T-cell (primary cell): Measurements from ENCODE around the gene SNRNP200. TPM values are rescaled to one million over a fixed set of nuclear protein-coding genes. Genes with fewer than 3 reads are reported as not detected.

ENCODE experiments used
- ATAC-seq, 4 experiments: fragments of 200-7000 bp in 3 of 4; fragments of 150-1000 bp in 1 of 4; cut with Tn5 transposase; replicated peaks in 1 of 4; 1 replicate in 3 of 4; 2 replicates in 1 of 4; pipeline ENCODE4 v1.10.0; 2021; ENCODE audit warnings: moderate library complexity in 3 of 4, mild to moderate bottlenecking in 2 of 4, moderate number of reproducible peaks in 1 of 4
- CTCF ChIA-PET, 2 donors: fragments of 300-600 bp; sonication (Branson Sonifier 250); formaldehyde crosslinking; loops; one replicate each; lab custom pipeline; 2022; ENCODE audit warnings: antibody characterized with exemption in 2 of 2; lab: Charles Lee
- POLR2A ChIA-PET, 2 donors: fragments of 300-600 bp; sonication (Branson Sonifier 250); formaldehyde crosslinking; loops; one replicate each; lab custom pipeline; 2022; ENCODE audit warnings: antibody characterized with exemption in 2 of 2; lab: Charles Lee
- DNase-seq, 35 experiments: peaks; one replicate each; pipeline versions ENCODE4 v3.0.0 to v3.0.0-alpha.2; 2013 to 2023
- H3K27ac ChIP-seq: one replicate; pipeline ENCODE4 v1.5.1; 2013; ENCODE audit warnings: low read length
- H3K27me3 ChIP-seq, 2 experiments: replicated peaks in 1 of 2; 1 replicate in 1 of 2; 2 replicates in 1 of 2; pipeline versions ENCODE4 v1.6.1 to v1.7.0; 2013; ENCODE audit warnings: low read length in 1 of 2, mixed read lengths in 1 of 2; ENCODE audit not compliant: control insufficient read depth in 2 of 2, insufficient read depth in 2 of 2; ENCODE audit errors: extremely low read depth in 1 of 2
- H3K36me3 ChIP-seq, 2 donors: 1 replicate in 1 of 2; 2 replicates in 1 of 2; pipeline versions ENCODE4 v1.6.1 to v1.7.0; 2013; ENCODE audit warnings: low read length in 1 of 2; ENCODE audit not compliant: control insufficient read depth in 2 of 2, insufficient read depth in 1 of 2; ENCODE audit errors: extremely low read depth in 1 of 2
- H3K4me1 ChIP-seq, 2 experiments: 1 replicate in 1 of 2; 2 replicates in 1 of 2; pipeline versions ENCODE4 v1.6.1 to v1.7.0; 2013; ENCODE audit warnings: low read length in 2 of 2, mixed read lengths in 1 of 2; ENCODE audit not compliant: insufficient read depth in 2 of 2, control insufficient read depth in 1 of 2; ENCODE audit errors: extremely low read depth in 1 of 2
- H3K4me3 ChIP-seq, 2 donors: 1 replicate in 1 of 2; 2 replicates in 1 of 2; pipeline versions ENCODE4 v1.5.1 to v1.7.0; 2013; ENCODE audit warnings: mild to moderate bottlenecking in 2 of 2, low read length in 1 of 2, moderate library complexity in 1 of 2; ENCODE audit not compliant: control insufficient read depth in 1 of 2; ENCODE audit errors: extremely low read depth in 1 of 2
- H3K9me3 ChIP-seq: 2 replicates; pipeline ENCODE4 v1.7.0; 2013
- H3K27ac Mint-ChIP-seq, 2 donors: one replicate each; pipeline ENCODE4 v1.8.0; 2020 to 2021; ENCODE audit warnings: mild to moderate bottlenecking in 2 of 2, mixed read lengths in 2 of 2
- H3K27me3 Mint-ChIP-seq, 2 donors: one replicate each; pipeline ENCODE4 v1.8.0; 2021 to 2022; ENCODE audit warnings: mixed read lengths in 2 of 2
- H3K36me3 Mint-ChIP-seq: one replicate; pipeline ENCODE4 v1.8.0; 2021; ENCODE audit warnings: mixed read lengths
- H3K4me1 Mint-ChIP-seq, 3 donors: one replicate each; pipeline ENCODE4 v1.8.0; 2020 to 2022; ENCODE audit warnings: mixed read lengths in 3 of 3, mild to moderate bottlenecking in 1 of 3
- H3K4me3 Mint-ChIP-seq, 3 donors: one replicate each; pipeline ENCODE4 v1.8.0; 2020 to 2022; ENCODE audit warnings: mild to moderate bottlenecking in 3 of 3, mixed read lengths in 3 of 3, moderate library complexity in 3 of 3
- H3K9me3 Mint-ChIP-seq, 3 donors: one replicate each; pipeline ENCODE4 v1.8.0; 2020 to 2022; ENCODE audit warnings: mixed read lengths in 3 of 3
- WGBS: methylation state at CpG from one replicate; pipeline ENCODE4 v1.1.5; 2013; ENCODE audit warnings: missing lambda C conversion rate; ENCODE audit not compliant: insufficient coverage; 5-methylcytosine and 5-hydroxymethylcytosine counted together
- total RNA-seq, 35 experiments: library from RNA in 6 of 35; stranded (reverse) in 6 of 35; fragments of 120-200 nt in 1 of 35; gene quantifications; one replicate each; pipeline versions ENCODE4 v1.2.1 to v1.2.4 and lab custom pipeline; 2013 to 2026

SNRNP200 gene
- total RNA-seq, 5 donors from 2014 or later (not counting 1 experiment from before 2014, with no cell fraction given), result 200 to 254 (median 203) TPM

GRCh38 chr2:96319396-96319795 lies 14.1 kb upstream of the SNRNP200 start:
- H3K36me3 Mint-ChIP-seq, result peaks cover 6% of the 10 kb centered on the region
- peaks cover 45 to 65% (median 48%) of the 10 kb centered on the region in 3 donors for H3K4me1 Mint-ChIP-seq
- DNase-seq, result no peak
- no peak overlapping the region for H3K4me3 ChIP-seq
- peak overlapping the region; percentile 9 for H3K27ac ChIP-seq
- peaks cover 0 to 4% of the 10 kb centered on the region in 2 donors for H3K27me3 Mint-ChIP-seq
- no CpG with 5 or more reads among the region's 1 CpG for WGBS
- H3K9me3 ChIP-seq, result no peaks in the 10 kb centered on the region
- no peak for ATAC-seq
- peak overlapping the region; percentile 48 to 85 for H3K27ac Mint-ChIP-seq
- peaks cover 7 to 66% of the 10 kb centered on the region in 2 experiments for H3K4me1 ChIP-seq
- no peaks in the 10 kb centered on the region for H3K9me3 Mint-ChIP-seq
- peak overlapping the region in 2 of 3 donors; percentile 19 to 21 for H3K4me3 Mint-ChIP-seq
- ChIA-PET POLR2A (interaction anchor here (0.7 to 1.2 kb wide), 2 partner anchors 25 to 220 kb away, joined by 3 to 8 read pairs; no protein-coding TSS in a partner anchor), CTCF (interaction anchor here (0.6 to 2.0 kb wide), 2 partner anchors 26 to 94 kb away, joined by 3 to 10 read pairs; no protein-coding TSS in a partner anchor)
- H3K27me3 ChIP-seq, result peaks cover 0 to 3% of the 10 kb centered on the region in 2 experiments
- no peaks in the 10 kb centered on the region for H3K36me3 ChIP-seq

GRCh38 chr2:96318723-96319122 lies 13.4 kb upstream of the SNRNP200 start:
- Mint-ChIP-seq H3K9me3 (no peaks in the 10 kb centered on the region), H3K4me3 (peak overlapping the region in 1 of 3 donors; percentile 2), H3K4me1 (peaks cover 45 to 61% (median 47%) of the 10 kb centered on the region in 3 donors), H3K27me3 (peaks cover 0 to 4% of the 10 kb centered on the region in 2 donors), H3K36me3 (peaks cover 6% of the 10 kb centered on the region), H3K27ac (peak overlapping the region; percentile 48 to 85)
- DNase-seq, result no peak
- ATAC-seq, result no peak
- H3K4me3 ChIP-seq, result no peak overlapping the region
- H3K36me3 ChIP-seq, result no peaks in the 10 kb centered on the region
- H3K27ac ChIP-seq, result no peak overlapping the region
- no CpG with 5 or more reads among the region's 4 CpGs for WGBS
- CTCF ChIA-PET, result no interaction called here
- peaks cover 0 to 3% of the 10 kb centered on the region in 2 experiments for H3K27me3 ChIP-seq
- no peaks in the 10 kb centered on the region for H3K9me3 ChIP-seq
- POLR2A ChIA-PET, result interaction anchor here (0.6 to 0.7 kb wide), 2 partner anchors 15 to 169 kb away, joined by 4 to 7 read pairs; no protein-coding TSS in a partner anchor
- H3K4me1 ChIP-seq, result peaks cover 7 to 62% of the 10 kb centered on the region in 2 experiments

- CTCF ChIA-PET, result no interaction called here
- peaks cover 7 to 61% of the 10 kb centered on the region in 2 experiments for H3K4me1 ChIP-seq
- peaks cover 6% of the 10 kb centered on the region for H3K36me3 Mint-ChIP-seq
- peak overlapping the region; percentile 91 to 92 for H3K27ac Mint-ChIP-seq
- no peaks in the 10 kb centered on the region for H3K27me3 Mint-ChIP-seq
- no peaks in the 10 kb centered on the region for H3K36me3 ChIP-seq
- H3K27ac ChIP-seq, result no peak overlapping the region
- DNase-seq (no peak), ATAC-seq (no peak)
- POLR2A ChIA-PET, result interaction anchor here in 1 of 2 donors (0.6 kb wide), 1 partner anchor 431 kb away, joined by 8 read pairs; no protein-coding TSS in a partner anchor
- peaks cover 0 to 3% of the 10 kb centered on the region in 2 experiments for H3K27me3 ChIP-seq
- H3K9me3 Mint-ChIP-seq, result no peaks in the 10 kb centered on the region
- peaks cover 40 to 54% (median 44%) of the 10 kb centered on the region in 3 donors for H3K4me1 Mint-ChIP-seq
- no peak overlapping the region for H3K4me3 ChIP-seq
- 90% methylated on average over 2 of the region's 4 CpGs for WGBS
- H3K9me3 ChIP-seq, result no peaks in the 10 kb centered on the region
- H3K4me3 Mint-ChIP-seq, result no peak overlapping the region
Measured at GRCh38 chr2:96317584-96317997, 12.2 kb upstream of the SNRNP200 start.

GRCh38 chr2:96316999-96317398 lies 11.7 kb upstream of the SNRNP200 start:
- Histone ChIP-seq H3K9me3 (no peaks in the 10 kb centered on the region), H3K4me3 (no peak overlapping the region), H3K27ac (peak overlapping the region; percentile 15), H3K27me3 (peaks cover 0 to 3% of the 10 kb centered on the region in 2 experiments), H3K4me1 (peaks cover 7 to 56% of the 10 kb centered on the region in 2 experiments), H3K36me3 (no peaks in the 10 kb centered on the region)
- DNase-seq, result no peak
- peaks cover 6% of the 10 kb centered on the region for H3K36me3 Mint-ChIP-seq
- H3K27me3 Mint-ChIP-seq, result no peaks in the 10 kb centered on the region
- no peaks in the 10 kb centered on the region for H3K9me3 Mint-ChIP-seq
- peaks cover 42 to 52% (median 43%) of the 10 kb centered on the region in 3 donors for H3K4me1 Mint-ChIP-seq
- no peak overlapping the region for H3K4me3 Mint-ChIP-seq
- CTCF ChIA-PET, result no interaction called here
- ATAC-seq, result no peak
- peak overlapping the region; percentile 91 to 92 for H3K27ac Mint-ChIP-seq
- POLR2A ChIA-PET, result interaction anchor here in 1 of 2 donors (0.6 kb wide), 1 partner anchor 431 kb away, joined by 8 read pairs; no protein-coding TSS in a partner anchor

- POLR2A ChIA-PET, result interaction anchor here in 1 of 2 donors (0.5 kb wide), 2 partner anchors 17 to 36 kb away, joined by 3 to 4 read pairs; no protein-coding TSS in a partner anchor
- Mint-ChIP-seq H3K27me3 (no peaks in the 10 kb centered on the region), H3K9me3 (no peaks in the 10 kb centered on the region), H3K36me3 (peaks cover 6% of the 10 kb centered on the region), H3K27ac (peak overlapping the region; percentile 91 to 92), H3K4me1 (peaks cover 35 to 43% (median 36%) of the 10 kb centered on the region in 3 donors), H3K4me3 (peak overlapping the region; percentile 25 to 45 (median 40))
- H3K9me3 ChIP-seq, result no peaks in the 10 kb centered on the region
- peak overlapping the region; percentile 57 for H3K27ac ChIP-seq
- no peaks in the 10 kb centered on the region for H3K27me3 ChIP-seq
- H3K4me3 ChIP-seq, result no peak overlapping the region
- DNase-seq (peak in 6 of 35 experiments; percentile 6 to 38 (median 22)), ATAC-seq (peak; percentile 69 to 83 (median 76))
- WGBS, result 37% methylated on average over 5 of the region's 7 CpGs
- no peaks in the 10 kb centered on the region for H3K36me3 ChIP-seq
- peaks cover 7 to 48% of the 10 kb centered on the region in 2 experiments for H3K4me1 ChIP-seq
- CTCF ChIA-PET, result interaction anchor here in 1 of 2 donors (1.0 kb wide), 1 partner anchor 9 kb away, joined by 3 read pairs; no protein-coding TSS in a partner anchor
Measured at GRCh38 chr2:96315400-96316071, 10.2 kb upstream of the SNRNP200 start.

- CTCF ChIA-PET, result interaction anchor here in 1 of 2 donors (1.0 kb wide), 1 partner anchor 10 kb away, joined by 3 read pairs; no protein-coding TSS in a partner anchor
- no peaks in the 10 kb centered on the region for H3K9me3 Mint-ChIP-seq
- Histone ChIP-seq H3K4me3 (no peak overlapping the region), H3K4me1 (peaks cover 7 to 45% of the 10 kb centered on the region in 2 experiments), H3K27ac (peak overlapping the region; percentile 31), H3K36me3 (no peaks in the 10 kb centered on the region), H3K9me3 (no peaks in the 10 kb centered on the region), H3K27me3 (no peaks in the 10 kb centered on the region)
- DNase-seq (no peak), ATAC-seq (no peak)
- H3K27ac Mint-ChIP-seq, result peak overlapping the region; percentile 91 to 92
- peak overlapping the region in 1 of 3 donors; percentile 40 for H3K4me3 Mint-ChIP-seq
- POLR2A ChIA-PET, result interaction anchor here in 1 of 2 donors (0.5 kb wide), 1 partner anchor 16 kb away, joined by 3 read pairs; no protein-coding TSS in a partner anchor
- WGBS, result 67% methylated on average over 1 of the region's 3 CpGs
- peaks cover 34 to 40% (median 38%) of the 10 kb centered on the region in 3 donors for H3K4me1 Mint-ChIP-seq
- H3K36me3 Mint-ChIP-seq, result peaks cover 6% of the 10 kb centered on the region
- no peaks in the 10 kb centered on the region for H3K27me3 Mint-ChIP-seq
Measured at GRCh38 chr2:96315005-96315399, 9.7 kb upstream of the SNRNP200 start.
